ENCODE data around the gene BICD1.

GRCh38 chr12:32179011-32179395 is 72.4 kb downstream of the BICD1 start:
- TF ChIP-seq CTCF (conservative IDR thresholded peaks at IDR 0.05) (no peak), ZFX (IDR thresholded peaks at IDR 0.05) (no peak)
